ENCODE measurements around the gene CELF1.

Gene CELF1

GRCh38 chr11:47447906-47448305, 105.0 kb downstream of the CELF1 start:
- no peak for DNase-seq (ENCODE audit: low read depth in 2 of 2)

- no peak for DNase-seq (ENCODE audit: low read depth in 2 of 2)
Observed at GRCh38 chr11:47446833-47447232, 106.1 kb downstream of the CELF1 start.

DNA sequence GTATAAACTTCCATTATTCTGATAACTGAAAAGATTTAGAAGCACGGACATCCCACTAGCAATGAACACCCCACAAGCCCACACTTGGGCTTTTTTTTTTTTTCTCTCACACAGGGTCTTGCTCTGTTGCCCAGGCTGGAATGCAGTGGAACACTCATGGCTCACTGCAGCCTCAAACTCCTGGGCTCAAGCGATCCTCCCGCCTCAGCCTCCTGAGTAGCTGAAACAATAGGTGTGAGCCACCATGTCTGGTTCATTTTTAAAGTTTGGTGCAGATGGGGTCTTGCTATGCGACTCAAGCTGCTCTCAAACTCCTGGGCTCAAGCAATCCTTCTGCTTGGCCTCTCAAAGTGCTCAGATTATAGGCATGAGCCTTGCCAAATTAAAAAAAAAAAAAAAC, 107.1 kb downstream of the CELF1 start:
- DNase-seq (ENCODE audit: low read depth in 2 of 2): no peak

- no peak for DNase-seq (ENCODE audit: low read depth in 2 of 2)
Observed at GRCh38 chr11:47443817-47444216, 109.1 kb downstream of the CELF1 start.

- no peak for DNase-seq (ENCODE audit: low read depth in 2 of 2)
Observed at GRCh38 chr11:47443028-47443700, 109.8 kb downstream of the CELF1 start.

DNA sequence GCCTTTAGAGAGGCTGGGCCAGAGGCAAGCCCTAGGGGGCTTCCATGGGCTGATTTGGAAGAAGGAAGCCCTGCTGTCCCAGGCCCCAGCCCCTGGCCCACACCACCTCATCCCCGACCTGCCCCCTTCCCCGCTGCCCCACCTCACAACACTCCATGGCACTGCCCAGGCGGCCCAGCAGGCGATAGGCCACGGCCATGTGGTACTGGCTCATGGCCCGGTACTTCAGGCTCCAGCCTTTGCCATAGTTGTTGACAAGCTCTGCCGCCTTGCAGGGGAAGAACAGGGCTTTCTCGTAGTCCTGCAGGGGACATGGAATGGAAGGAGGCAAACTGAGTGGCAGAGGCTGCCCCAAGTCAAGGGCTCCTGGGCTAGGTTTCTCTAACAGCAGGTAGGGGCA, 110.4 kb downstream of the CELF1 start:
- DNase-seq (ENCODE audit: low read depth in 2 of 2): no peak

- DNase-seq (ENCODE audit: low read depth in 2 of 2): no peak
Observed at GRCh38 chr11:47441421-47441820, 111.5 kb downstream of the CELF1 start.

- DNase-seq (ENCODE audit: low read depth in 2 of 2): no peak
Observed at GRCh38 chr11:47440054-47440476, 112.9 kb downstream of the CELF1 start.

DNA sequence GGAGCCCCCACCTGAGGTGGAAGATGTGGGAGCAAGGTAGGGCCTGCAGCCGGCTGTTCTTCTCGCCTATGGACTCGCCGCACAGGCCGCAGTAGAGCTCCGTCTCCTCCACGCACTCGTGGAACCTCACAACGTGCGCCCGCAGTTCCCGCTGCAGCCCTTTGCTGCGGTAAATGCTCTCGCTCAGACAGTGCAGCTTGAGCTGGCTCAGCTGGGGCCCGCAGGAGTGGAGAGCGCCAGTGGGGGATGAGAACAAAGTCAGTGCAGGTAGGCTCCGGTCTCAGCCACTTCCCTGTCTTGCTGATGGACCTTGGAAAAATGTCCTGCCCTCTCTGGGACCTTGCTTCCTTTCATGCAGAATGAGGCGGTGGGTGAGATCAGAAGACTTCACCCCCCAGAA, 114.2 kb downstream of the CELF1 start:
- DNase-seq (ENCODE audit: low read depth in 2 of 2): no peak

GRCh38 chr11:47437746-47438418, 115.0 kb downstream of the CELF1 start:
- no peak for DNase-seq (ENCODE audit: low read depth in 2 of 2)

DNA sequence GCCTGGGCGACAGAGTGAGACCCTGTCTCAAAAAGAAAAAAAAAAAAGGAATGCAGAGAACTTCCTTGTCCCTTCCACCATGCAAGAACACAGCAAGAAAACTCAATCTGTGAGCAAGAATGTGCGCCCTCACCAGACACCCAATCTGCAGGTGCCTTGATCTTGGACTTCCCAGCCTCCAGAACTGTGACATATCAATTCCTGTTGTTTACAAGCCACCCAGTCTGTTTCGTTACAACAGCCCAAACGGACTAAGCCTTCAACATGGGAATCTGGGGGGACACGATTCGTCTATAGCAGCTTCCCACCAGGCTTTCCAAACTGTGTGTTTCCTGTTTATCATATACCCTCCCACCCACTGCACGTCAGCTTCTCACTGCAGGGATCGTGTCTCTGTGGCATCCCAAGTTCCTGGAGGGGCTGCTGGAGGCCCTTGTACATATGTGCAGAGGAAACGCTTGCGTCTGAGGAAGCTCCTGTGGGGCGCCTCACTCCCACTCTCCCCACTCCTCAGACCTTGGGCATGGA, 115.7 kb downstream of the CELF1 start:
- DNase-seq (ENCODE audit: low read depth in 2 of 2): no peak

DNA sequence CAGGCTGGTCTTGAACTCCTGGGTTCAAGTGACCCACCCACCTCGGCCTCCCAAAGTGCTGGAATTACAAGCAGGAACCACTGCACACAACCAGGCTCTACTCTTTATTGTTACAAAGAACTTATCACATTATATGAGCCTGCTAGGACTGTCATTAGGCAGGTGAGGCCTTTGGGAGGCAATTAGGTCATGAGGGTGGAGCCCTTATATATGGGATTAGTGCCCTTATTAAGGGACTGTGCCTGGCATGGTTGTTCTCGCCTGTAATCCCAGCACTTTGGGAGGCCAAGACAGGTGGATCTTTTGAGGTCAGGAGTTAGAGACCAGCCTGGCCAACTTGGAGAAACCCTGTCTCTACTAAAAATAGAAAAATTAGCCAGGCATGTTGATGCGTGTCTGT, 116.2 kb downstream of the CELF1 start:
- no peak for DNase-seq (ENCODE audit: low read depth in 2 of 2)

- DNase-seq (ENCODE audit: low read depth in 2 of 2): no peak
Observed at GRCh38 chr11:47435687-47436086, 117.2 kb downstream of the CELF1 start.

- no peak for DNase-seq (ENCODE audit: low read depth in 2 of 2)
Observed at GRCh38 chr11:47434011-47434786, 118.7 kb downstream of the CELF1 start.

DNA sequence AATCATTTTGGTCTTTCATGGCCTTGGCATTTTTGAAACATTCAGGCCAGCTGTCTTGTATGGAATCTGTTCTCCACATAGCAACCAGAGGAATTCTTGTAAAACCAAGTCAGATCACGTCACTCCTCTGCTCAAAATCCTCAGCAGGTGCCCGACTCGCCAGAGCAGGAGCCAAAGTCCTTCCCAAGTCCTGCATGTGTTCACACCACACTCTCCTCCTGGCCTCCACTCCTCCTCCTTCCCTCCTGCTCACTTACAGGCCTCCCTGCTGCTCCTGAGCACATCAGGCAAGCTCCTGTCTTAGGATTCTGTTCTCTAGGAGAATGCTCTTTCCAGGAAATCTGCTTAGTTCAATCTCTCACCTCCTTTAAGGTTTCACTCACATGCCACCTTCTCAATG, 119.8 kb downstream of the CELF1 start:
- no peak for DNase-seq (ENCODE audit: low read depth in 2 of 2)

- no peak for DNase-seq (ENCODE audit: low read depth in 2 of 2)
Observed at GRCh38 chr11:47431356-47432083, 121.4 kb downstream of the CELF1 start.

- DNase-seq (ENCODE audit: low read depth in 2 of 2): no peak
Observed at GRCh38 chr11:47430524-47430923, 122.4 kb downstream of the CELF1 start.

- peak; percentile 99 to 100 for DNase-seq (ENCODE audit: low read depth in 2 of 2)
Observed at GRCh38 chr11:47426062-47426956, 126.6 kb downstream of the CELF1 start, which contains the start of gene PSMC3. Gene PSMC3 (minus strand): TSS chr11:47426439. CDS start chr11:47426279, 160 bp downstream.

- DNase-seq (ENCODE audit: low read depth in 2 of 2): no peak
Observed at GRCh38 chr11:47425611-47426010, 127.3 kb downstream of the CELF1 start.

- DNase-seq (ENCODE audit: low read depth in 2 of 2): no peak
Observed at GRCh38 chr11:47418454-47419259, 134.3 kb downstream of the CELF1 start.

Measured in stimulated activated CD8-positive, alpha-beta memory T cell treated with anti-CD3 and anti-CD28 coated beads, Interleukin-2, amount 100 ng/mL, for 48 hours (primary cell).